ENCODE data around the gene PRSS33.

Gene PRSS33

GRCh38 chr16:2811703-2812471 is 24.5 kb upstream of the PRSS33 start:
- Histone ChIP-seq H3K27ac (no peak overlapping the region), H3K79me2 (no peaks in the 10 kb centered on the region), H2AFZ (no peak overlapping the region), H3K36me3 (ENCODE audit: control insufficient read depth, insufficient read depth, low read length) (no peaks in the 10 kb centered on the region), H3K9me3 (ENCODE audit: control insufficient read depth, low read length) (no peaks in the 10 kb centered on the region), H3K4me3 (ENCODE audit: low read depth, low read length) (no peak overlapping the region), H3K27me3 (ENCODE audit: control insufficient read depth, insufficient read depth, low read length) (no peaks in the 10 kb centered on the region), H3K4me1 (no peaks in the 10 kb centered on the region), H3K9ac (no peak overlapping the region), H3K4me2 (ENCODE audit: low read length) (no peak overlapping the region)
- no peak for TF ChIP-seq CTCF (IDR thresholded peaks at IDR 0.05)

- Histone ChIP-seq H2AFZ (no peak overlapping the region), H3K27me3 (ENCODE audit: control insufficient read depth, insufficient read depth, low read length) (no peaks in the 10 kb centered on the region)
- TF ChIP-seq CTCF (IDR thresholded peaks at IDR 0.05) = no peak
These were observed 23.3 kb upstream of the PRSS33 start for GRCh38 chr16:2810651-2811050.

GRCh38 chr16:2809149-2809760 is 21.9 kb upstream of the PRSS33 start:
- no peak overlapping the region for H2AFZ ChIP-seq
- H3K27me3 ChIP-seq (ENCODE audit: control insufficient read depth, insufficient read depth, low read length) = no peaks in the 10 kb centered on the region
- no peak for TF ChIP-seq CTCF (IDR thresholded peaks at IDR 0.05)
- H3K36me3 ChIP-seq (ENCODE audit: control insufficient read depth, insufficient read depth, low read length) = no peaks in the 10 kb centered on the region
- H3K9me3 ChIP-seq (ENCODE audit: control insufficient read depth, low read length) = no peaks in the 10 kb centered on the region
- H3K4me1 ChIP-seq = no peaks in the 10 kb centered on the region
- H3K4me2 ChIP-seq (ENCODE audit: low read length) = no peak overlapping the region
- H3K4me3 ChIP-seq (ENCODE audit: low read depth, low read length) = no peak overlapping the region
- H3K9ac ChIP-seq = no peak overlapping the region
- no peak overlapping the region for H3K27ac ChIP-seq
- no peaks in the 10 kb centered on the region for H3K79me2 ChIP-seq

More at GRCh38 chr16:2810651-2811050, 23.3 kb upstream of the PRSS33 start:
- Histone ChIP-seq H3K36me3 (ENCODE audit: control insufficient read depth, insufficient read depth, low read length) (no peaks in the 10 kb centered on the region), H3K9me3 (ENCODE audit: control insufficient read depth, low read length) (no peaks in the 10 kb centered on the region), H3K4me2 (ENCODE audit: low read length) (no peak overlapping the region), H3K79me2 (no peaks in the 10 kb centered on the region), H3K4me1 (no peaks in the 10 kb centered on the region), H3K4me3 (ENCODE audit: low read depth, low read length) (no peak overlapping the region), H3K27ac (no peak overlapping the region), H3K9ac (no peak overlapping the region)

GRCh38 chr16:2808181-2808580 is 20.8 kb upstream of the PRSS33 start:
- no peak for TF ChIP-seq CTCF (IDR thresholded peaks at IDR 0.05)
- Histone ChIP-seq H3K27ac (no peak overlapping the region), H3K4me3 (ENCODE audit: low read depth, low read length) (no peak overlapping the region), H3K36me3 (ENCODE audit: control insufficient read depth, insufficient read depth, low read length) (no peaks in the 10 kb centered on the region), H3K4me2 (ENCODE audit: low read length) (no peak overlapping the region), H3K4me1 (no peaks in the 10 kb centered on the region), H3K27me3 (ENCODE audit: control insufficient read depth, insufficient read depth, low read length) (no peaks in the 10 kb centered on the region), H3K9me3 (ENCODE audit: control insufficient read depth, low read length) (no peaks in the 10 kb centered on the region), H3K79me2 (no peaks in the 10 kb centered on the region), H2AFZ (no peak overlapping the region), H3K9ac (no peak overlapping the region)

Data from parathyroid adenoma (tissue), 2 donors.